K562 (cell line): Measurements from ENCODE around the gene RAMP2. TPM values are rescaled to one million over a fixed set of nuclear protein-coding genes. Genes with fewer than 3 reads are reported as not detected.
"Not testable (repeated sequence)": the region's sequence is repeated elsewhere in the genome, so short reads cannot be mapped to it uniquely, and the experiment has no call there.

Experiments
- ATAC-seq: fragments of 200-7000 bp; cut with Tn5 transposase; 3 replicates; pipeline ENCODE4 v1.9.1; 2020; ENCODE audit warnings: moderate library complexity
- BruUV-seq: library from RNA; stranded (reverse); fragments of 400-500 nt; replicated peaks from 2 replicates; lab custom pipeline; 2021; lab: Mats Ljungman, UMichigan
- CTCF ChIA-PET: fragments of 300-600 bp; formaldehyde crosslinking; extraction: SDS; loops from one replicate; lab custom pipeline; 2021; ENCODE audit warnings: low intra/inter-chr PET ratio; lab: Yijun Ruan, JAX
- POLR2A ChIA-PET: fragments of 300-600, 350-650 bp; sonication (Branson Sonifier 250); formaldehyde crosslinking; extraction: SDS; loops from one replicate; lab custom pipeline; 2021; ENCODE audit warnings: antibody characterized with exemption, inconsistent platforms; lab: Yijun Ruan, JAX
- DNase-seq, 4 experiments: peaks; one replicate each; pipeline versions ENCODE4 v3.0.0 to v3.0.0-alpha.2; 2011 to 2018; ENCODE audit warnings: low spot score in 3 of 4, mixed read lengths in 3 of 4; ENCODE audit errors: extremely low read depth in 1 of 4
- FAIRE-seq: peaks from 2 replicates; lab custom pipeline; 2011; peaks lifted over from hg19 to GRCh38; lab: Jason Lieb, UNC
- H2AFZ ChIP-seq: 2 replicates; pipeline ENCODE4 v1.6.0; 2011; ENCODE audit warnings: low read depth, low read length, control low read depth, inconsistent platforms
- H3K27ac ChIP-seq: fragments of 200-600 bp; 3 replicates; pipeline ENCODE4 v1.8.0; 2011; ENCODE audit warnings: low read depth, mild to moderate bottlenecking, control low read depth, inconsistent platforms, low read length, moderate library complexity, mixed read lengths; ENCODE audit errors: extremely low read depth
- H3K27me3 ChIP-seq, 2 experiments: fragments of 300-600 bp in 1 of 2; 2 replicates in 1 of 2; 3 replicates in 1 of 2; pipeline versions ENCODE4 v1.6.0 to v1.8.0; 2011; ENCODE audit warnings: inconsistent platforms in 2 of 2, low read length in 2 of 2, mild to moderate bottlenecking in 1 of 2, mixed read lengths in 1 of 2, moderate library complexity in 1 of 2; ENCODE audit not compliant: control insufficient read depth in 2 of 2, insufficient read depth in 2 of 2
- H3K36me3 ChIP-seq: fragments of 300-600 bp; 3 replicates; pipeline ENCODE4 v1.8.0; 2011; ENCODE audit warnings: mild to moderate bottlenecking, low read length, inconsistent platforms; ENCODE audit not compliant: control insufficient read depth, insufficient read depth
- H3K4me1 ChIP-seq, 2 experiments: fragments of 200-600 bp in 1 of 2; replicated peaks in 1 of 2; 2 replicates in 1 of 2; 3 replicates in 1 of 2; pipeline versions ENCODE4 v1.5.1 to v1.8.0; 2011; ENCODE audit warnings: inconsistent platforms in 2 of 2, low read length in 2 of 2, mild to moderate bottlenecking in 1 of 2, mixed read lengths in 1 of 2, moderate library complexity in 1 of 2; ENCODE audit not compliant: control insufficient read depth in 2 of 2, insufficient read depth in 2 of 2
- H3K4me2 ChIP-seq: 2 replicates; pipeline ENCODE4 v1.6.1; 2011; ENCODE audit warnings: low read length, control low read depth, inconsistent platforms, mixed read lengths; ENCODE audit not compliant: insufficient read depth
- H3K4me3 ChIP-seq: fragments of 200-600 bp; sonication (generic), shearing (Covaris generic); 2 replicates; pipeline ENCODE4 v1.5.1; 2016; ENCODE audit warnings: control low read depth, inconsistent platforms
- H3K79me2 ChIP-seq: fragments of 200-600 bp; 3 replicates; pipeline ENCODE4 v1.8.0; 2011; ENCODE audit warnings: low read length, inconsistent platforms; ENCODE audit not compliant: control insufficient read depth, insufficient read depth
- H3K9ac ChIP-seq, 2 experiments: 2 replicates each; pipeline versions ENCODE4 v1.6.0 to v1.6.1; 2011; ENCODE audit warnings: low read depth in 2 of 2, low read length in 2 of 2, control low read depth in 1 of 2, inconsistent platforms in 1 of 2, mild to moderate bottlenecking in 1 of 2, mixed read lengths in 1 of 2; ENCODE audit not compliant: insufficient read depth in 1 of 2
- H3K9me1 ChIP-seq: one replicate; pipeline ENCODE4 v1.6.0; 2011; ENCODE audit warnings: inconsistent platforms, mild to moderate bottlenecking, low read length, moderate library complexity; ENCODE audit not compliant: control insufficient read depth, insufficient read depth
- H3K9me3 ChIP-seq: replicated peaks from 2 replicates; pipeline ENCODE4 v1.5.1; 2011; ENCODE audit warnings: low read depth, low read length, inconsistent platforms; ENCODE audit not compliant: control insufficient read depth, insufficient read depth
- H4K20me1 ChIP-seq: replicated peaks from 2 replicates; pipeline ENCODE4 v1.6.1; 2011; ENCODE audit warnings: low read length, inconsistent platforms, mixed read lengths; ENCODE audit not compliant: control insufficient read depth, insufficient read depth
- CBFA2T2 ChIP-seq: fragments of 450-650 bp; conservative IDR thresholded peaks from 2 replicates; pipeline ENCODE4 v1.6.1; 2017; ENCODE audit warnings: mild to moderate bottlenecking
- CBFA2T3 ChIP-seq: fragments of 450-650 bp; IDR thresholded peaks from 2 replicates; pipeline ENCODE4 v1.6.1; 2017
- EGR1 ChIP-seq: fragments of 450-650 bp; conservative IDR thresholded peaks from 2 replicates; pipeline ENCODE4 v1.6.1; 2017; ENCODE audit warnings: mild to moderate bottlenecking
- KDM1A ChIP-seq, 2 experiments: fragments of 450-650 bp; IDR thresholded peaks; 2 replicates each; pipeline ENCODE4 v1.6.1; 2016; ENCODE audit warnings: mild to moderate bottlenecking in 2 of 2
- WGBS: fragments of 100-300 bp; shearing (Covaris generic); methylation state at CpG from one replicate; pipeline ENCODE4 v1.1.6; 2016; ENCODE audit warnings: low coverage, mixed read lengths; ENCODE audit not compliant: insufficient coverage; ENCODE audit errors: missing lambda C conversion rate; 5-methylcytosine and 5-hydroxymethylcytosine counted together
- in situ Hi-C: fragments of 300-500 bp; cut with MboI; formaldehyde crosslinking; loops from 4 replicates; pipeline ENCODE4 v1.15.0; 2018; ENCODE audit warnings: inconsistent platforms, mixed read lengths
- intact Hi-C: fragments of 100-400 bp; cut with micrococcal nuclease; formaldehyde crosslinking; loops from 2 replicates; pipeline ENCODE4 v1.14.2; 2022
- polyA plus RNA-seq, 8 experiments: library from polyadenylated mRNA; depleted of rRNA in 4 of 8; stranded (reverse) in 5 of 8; unstranded in 3 of 8; fragments of >200 nt; fragmentation: Nextera tagmentation in 2 of 8; fragmentation: Illumina TruSeq in 1 of 8; extraction: Ambion mirVana in 2 of 8; extraction: Trizol in 1 of 8; gene quantifications; 2 replicates each; pipeline versions ENCODE4 v1.2.1 to v1.2.3, GENCODE V29; 2011 to 2014; ENCODE audit warnings: inconsistent platforms in 1 of 8, missing spikeins in 1 of 8
- total RNA-seq, 7 experiments: library from RNA; depleted of rRNA in 6 of 7; stranded (reverse); fragments of >200 nt in 6 of 7; fragmentation: Illumina TruSeq in 2 of 7; extraction: Trizol in 2 of 7; gene quantifications; 2 replicates each; pipeline versions ENCODE4 v1.2.1 to v1.2.3, GENCODE V29; 2011 to 2021; ENCODE audit warnings: low replicate concordance in 1 of 7
- TF ChIP-seq, protein P1 (sequence below), 3 experiments: fragments of 200-800 bp in 1 of 3; fragments of 250-450 bp in 1 of 3; fragments of 450-650 bp in 1 of 3; sonication (Bioruptor Pico) in 1 of 3; sonication (Bioruptor generic) in 1 of 3; formaldehyde crosslinking in 1 of 3; IDR thresholded peaks; 2 replicates each; pipeline versions ENCODE4 v1.6.1 to v1.8.0; 2016 to 2022; ENCODE audit warnings: mild to moderate bottlenecking in 2 of 3, missing genetic modification characterization in 2 of 3, missing compliant biosample characterization in 1 of 3, moderate library complexity in 1 of 3

The RAMP2 gene
- total and polyA plus RNA-seq, 9 of the 15 experiments (the other 6 are each of a cell fraction or from before 2014, with no cell fraction given): not detected

DNA sequence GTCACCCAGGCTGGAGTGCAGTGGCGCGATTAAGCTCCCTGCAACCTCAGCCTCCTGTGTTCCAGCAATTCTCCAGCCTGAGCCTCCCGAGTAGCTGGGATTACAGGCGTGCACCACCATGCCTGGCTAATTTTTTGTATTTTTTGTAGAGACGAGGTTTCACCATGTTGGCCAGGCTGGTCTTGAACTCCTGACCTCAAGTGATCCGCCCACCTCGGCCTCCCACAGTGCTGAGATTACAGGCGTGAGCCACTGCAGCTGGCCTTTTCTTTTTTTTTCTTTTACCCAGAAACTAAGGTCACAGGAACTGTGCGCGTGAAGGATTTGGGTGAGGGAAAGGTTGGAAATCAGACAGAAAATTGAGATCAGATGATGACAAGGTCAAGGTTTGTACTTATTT lies 8.9 kb downstream of the RAMP2 start:
- ATAC-seq, in situ Hi-C loops, H3K4me3 ChIP-seq, H4K20me1 ChIP-seq, H3K9me3 ChIP-seq, CTCF ChIA-PET, H3K27ac ChIP-seq, H3K4me2 ChIP-seq, DNase-seq, H3K9ac ChIP-seq, H3K36me3 ChIP-seq, intact Hi-C loops, H2AFZ ChIP-seq, H3K27me3 ChIP-seq, H3K9me1 ChIP-seq, BruUV-seq, FAIRE-seq: not testable (repeated sequence)
- 33% methylated on average over 10 of the region's 10 CpGs for WGBS
- POLR2A ChIA-PET: interaction anchor here (0.5 to 0.7 kb wide), 5 partner anchors 9 to 226 kb away, joined by 3 read pairs; no protein-coding TSS in a partner anchor
- peaks cover 19 to 20% of the 10 kb centered on the region in 2 experiments for H3K4me1 ChIP-seq
- peak; percentile 70 for TF ChIP-seq EGR1
- TF ChIP-seq CBFA2T2: 0 out of 2 replicates have a peak, but pooled peaks have one; percentile 22
- TF ChIP-seq, protein P1, sequence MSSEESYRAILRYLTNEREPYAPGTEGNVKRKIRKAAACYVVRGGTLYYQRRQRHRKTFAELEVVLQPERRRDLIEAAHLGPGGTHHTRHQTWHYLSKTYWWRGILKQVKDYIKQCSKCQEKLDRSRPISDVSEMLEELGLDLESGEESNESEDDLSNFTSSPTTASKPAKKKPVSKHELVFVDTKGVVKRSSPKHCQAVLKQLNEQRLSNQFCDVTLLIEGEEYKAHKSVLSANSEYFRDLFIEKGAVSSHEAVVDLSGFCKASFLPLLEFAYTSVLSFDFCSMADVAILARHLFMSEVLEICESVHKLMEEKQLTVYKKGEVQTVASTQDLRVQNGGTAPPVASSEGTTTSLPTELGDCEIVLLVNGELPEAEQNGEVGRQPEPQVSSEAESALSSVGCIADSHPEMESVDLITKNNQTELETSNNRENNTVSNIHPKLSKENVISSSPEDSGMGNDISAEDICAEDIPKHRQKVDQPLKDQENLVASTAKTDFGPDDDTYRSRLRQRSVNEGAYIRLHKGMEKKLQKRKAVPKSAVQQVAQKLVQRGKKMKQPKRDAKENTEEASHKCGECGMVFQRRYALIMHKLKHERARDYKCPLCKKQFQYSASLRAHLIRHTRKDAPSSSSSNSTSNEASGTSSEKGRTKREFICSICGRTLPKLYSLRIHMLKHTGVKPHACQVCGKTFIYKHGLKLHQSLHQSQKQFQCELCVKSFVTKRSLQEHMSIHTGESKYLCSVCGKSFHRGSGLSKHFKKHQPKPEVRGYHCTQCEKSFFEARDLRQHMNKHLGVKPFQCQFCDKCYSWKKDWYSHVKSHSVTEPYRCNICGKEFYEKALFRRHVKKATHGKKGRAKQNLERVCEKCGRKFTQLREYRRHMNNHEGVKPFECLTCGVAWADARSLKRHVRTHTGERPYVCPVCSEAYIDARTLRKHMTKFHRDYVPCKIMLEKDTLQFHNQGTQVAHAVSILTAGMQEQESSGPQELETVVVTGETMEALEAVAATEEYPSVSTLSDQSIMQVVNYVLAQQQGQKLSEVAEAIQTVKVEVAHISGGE (CRISPR knock-in tag; IDR thresholded peaks at IDR 0.05): 0 out of 6 replicates have a peak, but pooled peaks of 1 of the 3 experiments have one; percentile 28
- peak; percentile 47; the same call in 1 of the 2 replicates for TF ChIP-seq CBFA2T3
- peak; percentile 66 to 71; a peak in 3 of 4 replicates for TF ChIP-seq KDM1A (IDR thresholded peaks at IDR 0.05)
- H3K79me2 ChIP-seq: peaks cover 17% of the 10 kb centered on the region
